ENCODE results near the gene CYP4A22. TPM values are rescaled to one million over a fixed set of nuclear protein-coding genes. Genes with fewer than 3 reads are reported as not detected.
"Not testable (repeated sequence)": the region's sequence is repeated elsewhere in the genome, so short reads cannot be mapped to it uniquely, and the experiment has no call there.

Gene CYP4A22
- total and polyA plus RNA-seq, 2 donors (not counting 3 experiments of a cell fraction or from before 2014, with no cell fraction given), result not detected

- intact Hi-C loops (cut with micrococcal nuclease) (no loop called here), dilution Hi-C loops (cut with MboI; ENCODE audit: extremely low pct_ligation_motif_present, low sequenced_read_pairs) (no loop called here)
- Histone ChIP-seq H3K9me1 (replicated peaks; ENCODE audit: control insufficient read depth, extremely low read depth, insufficient read depth, low read length) (no peaks in the 10 kb centered on the region), H3K4me2 (ENCODE audit: insufficient read depth, low read length) (no peak overlapping the region), H3K27ac (ENCODE audit: insufficient read depth, low read depth, low read length) (no peak overlapping the region), H3K4me1 (ENCODE audit: control insufficient read depth, extremely low read depth, insufficient read depth, low read length) (no peaks in the 10 kb centered on the region), H4K20me1 (replicated peaks; ENCODE audit: control insufficient read depth, extremely low read depth, insufficient read depth, low read length) (no peaks in the 10 kb centered on the region), H3K9ac (replicated peaks; ENCODE audit: extremely low read depth, insufficient read depth, low read length) (no peak overlapping the region), H2AFZ (ENCODE audit: low read depth, low read length) (no peak overlapping the region), H3K9me3 (replicated peaks; ENCODE audit: control insufficient read depth, insufficient read depth, low read length) (no peaks in the 10 kb centered on the region), H3K4me3 (replicated peaks in 1 of 3; ENCODE audit: insufficient read depth in 1 of 3, low read depth in 1 of 3, low read length in 3 of 3) (no peak overlapping the region), H3K27me3 (ENCODE audit: control insufficient read depth in 2 of 2, insufficient read depth in 2 of 2, low read length in 2 of 2) (no peaks in the 10 kb centered on the region), H3K36me3 (ENCODE audit: control insufficient read depth in 2 of 2, extremely low read depth in 1 of 2, insufficient read depth in 2 of 2, low read length in 2 of 2) (no peaks in the 10 kb centered on the region), H3K79me2 (ENCODE audit: control insufficient read depth, insufficient read depth, low read length) (no peaks in the 10 kb centered on the region)
- ChIA-PET POLR2A (no interaction called here), CTCF (no interaction called here)
- BruUV-seq (replicated peaks), result no TSS peak
- DNase-seq (ENCODE audit: low read depth, low spot score) (no peak), FAIRE-seq (no peak)
- TF ChIP-seq MAX (IDR thresholded peaks at IDR 0.05; ENCODE audit: insufficient read depth, insufficient read length) (no peak), MYC (IDR thresholded peaks at IDR 0.05; ENCODE audit: low read depth, low read length) (no peak), EZH2 (IDR thresholded peaks at IDR 0.05; ENCODE audit: borderline replicate concordance, low read depth, low read length, severe bottlenecking) (no peak), POLR2AphosphoS5 (IDR thresholded peaks at IDR 0.05; ENCODE audit: insufficient read depth, low read depth, low read length) (no peak), JUN (IDR thresholded peaks at IDR 0.05; ENCODE audit: borderline replicate concordance, insufficient read depth, insufficient read length, low read depth) (no peak), GATA2 (IDR thresholded peaks at IDR 0.05; ENCODE audit: insufficient read depth, insufficient read length, low read depth, low read length) (no peak), CTCF (IDR thresholded peaks at IDR 0.05; ENCODE audit: extremely low read depth in 1 of 2, insufficient read depth in 1 of 2, low read depth in 1 of 2, low read length in 2 of 2) (no peak), FOS (IDR thresholded peaks at IDR 0.05; ENCODE audit: borderline replicate concordance, insufficient read depth, low read length) (no peak)
These were observed 829 bp downstream of the CYP4A22 start for GRCh38 chr1:47137925-47138615.

- H3K36me3 ChIP-seq (ENCODE audit: control insufficient read depth in 2 of 2, extremely low read depth in 1 of 2, insufficient read depth in 2 of 2, low read length in 2 of 2); H3K9me3 ChIP-seq (replicated peaks; ENCODE audit: control insufficient read depth, insufficient read depth, low read length); BruUV-seq (replicated peaks); H3K4me2 ChIP-seq (ENCODE audit: insufficient read depth, low read length); CTCF ChIA-PET; H3K9me1 ChIP-seq (replicated peaks; ENCODE audit: control insufficient read depth, extremely low read depth, insufficient read depth, low read length); H2AFZ ChIP-seq (ENCODE audit: low read depth, low read length); H3K27ac ChIP-seq (ENCODE audit: insufficient read depth, low read depth, low read length); intact Hi-C loops (cut with micrococcal nuclease); H3K27me3 ChIP-seq (ENCODE audit: control insufficient read depth in 2 of 2, insufficient read depth in 2 of 2, low read length in 2 of 2); H4K20me1 ChIP-seq (replicated peaks; ENCODE audit: control insufficient read depth, extremely low read depth, insufficient read depth, low read length); H3K9ac ChIP-seq (replicated peaks; ENCODE audit: extremely low read depth, insufficient read depth, low read length); H3K4me1 ChIP-seq (ENCODE audit: control insufficient read depth, extremely low read depth, insufficient read depth, low read length); dilution Hi-C loops (cut with MboI; ENCODE audit: extremely low pct_ligation_motif_present, low sequenced_read_pairs); FAIRE-seq; DNase-seq (ENCODE audit: low read depth, low spot score); H3K79me2 ChIP-seq (ENCODE audit: control insufficient read depth, insufficient read depth, low read length); H3K4me3 ChIP-seq (replicated peaks in 1 of 3; ENCODE audit: insufficient read depth in 1 of 3, low read depth in 1 of 3, low read length in 3 of 3); POLR2A ChIA-PET: not testable (repeated sequence)
These were observed 3.1 kb downstream of the CYP4A22 start for GRCh38 chr1:47140358-47140757.
